ENCODE measurements around the gene TCF4.
"Not testable (repeated sequence)": the region's sequence is repeated elsewhere in the genome, so short reads cannot be mapped to it uniquely, and the experiment has no call there.

The TCF4 gene

GRCh38 chr18:55469134-55469533 lies 118.9 kb downstream of the TCF4 start:
- DNase-seq: not testable (repeated sequence)

DNA sequence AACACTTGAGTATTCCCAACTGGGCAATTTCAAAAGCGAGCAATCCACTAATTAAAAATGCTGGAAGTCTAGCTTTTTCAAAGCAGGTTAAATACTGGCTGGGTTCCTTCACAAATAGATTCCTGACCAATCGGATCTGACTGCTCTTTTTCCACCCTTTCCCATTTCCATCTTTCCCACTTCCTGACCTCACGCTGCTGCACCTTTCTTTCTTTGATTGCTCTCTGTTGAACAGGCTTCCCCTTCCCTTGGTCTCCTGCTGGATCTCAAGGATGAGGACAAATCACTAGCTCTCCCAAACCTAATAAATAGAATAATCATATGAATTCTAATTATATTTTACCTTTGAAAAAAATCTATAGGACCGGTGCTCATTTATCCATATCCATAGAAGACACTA lies 121.2 kb downstream of the TCF4 start:
- no peak for DNase-seq

DNA sequence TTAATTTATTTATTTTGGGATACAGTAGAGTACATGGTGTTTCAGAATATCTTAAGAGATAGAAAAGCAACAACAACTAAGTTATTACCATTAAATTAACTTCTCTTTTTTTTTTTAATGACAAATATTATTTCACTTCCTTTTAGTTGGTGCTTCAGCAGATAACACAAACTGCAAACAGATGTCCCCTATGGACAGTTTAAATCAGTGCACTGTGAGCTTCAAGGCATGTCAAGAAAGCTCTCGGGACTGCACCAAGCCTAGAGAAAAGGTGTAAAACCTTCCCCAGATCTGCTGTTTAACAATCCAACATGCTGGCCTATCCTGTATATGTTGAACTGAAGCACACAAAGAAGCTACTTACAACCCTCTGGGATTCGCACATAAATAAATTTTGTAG lies 122.7 kb downstream of the TCF4 start:
- no peak for DNase-seq

- no peak for DNase-seq
These were observed 123.4 kb downstream of the TCF4 start for GRCh38 chr18:55464581-55464980.

DNA sequence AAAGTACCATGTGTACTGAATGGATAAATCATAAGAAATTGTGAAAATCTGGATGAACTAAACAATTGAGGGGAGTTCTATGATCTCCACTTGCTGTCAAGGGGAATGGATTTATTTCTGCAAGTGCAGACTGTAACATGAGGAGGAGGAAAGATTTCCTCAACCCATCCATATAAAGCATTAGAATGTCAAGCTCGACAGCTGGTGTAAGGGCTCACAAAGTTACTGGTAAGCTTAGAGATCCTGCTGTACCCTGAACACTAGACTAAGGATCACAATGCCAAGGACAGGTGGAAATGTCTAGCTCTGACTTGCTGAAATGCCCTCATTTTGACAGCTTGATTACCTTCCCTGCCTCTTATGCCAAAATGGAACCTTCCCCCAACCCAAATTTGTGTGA lies 125.3 kb downstream of the TCF4 start:
- no peak for DNase-seq

DNA sequence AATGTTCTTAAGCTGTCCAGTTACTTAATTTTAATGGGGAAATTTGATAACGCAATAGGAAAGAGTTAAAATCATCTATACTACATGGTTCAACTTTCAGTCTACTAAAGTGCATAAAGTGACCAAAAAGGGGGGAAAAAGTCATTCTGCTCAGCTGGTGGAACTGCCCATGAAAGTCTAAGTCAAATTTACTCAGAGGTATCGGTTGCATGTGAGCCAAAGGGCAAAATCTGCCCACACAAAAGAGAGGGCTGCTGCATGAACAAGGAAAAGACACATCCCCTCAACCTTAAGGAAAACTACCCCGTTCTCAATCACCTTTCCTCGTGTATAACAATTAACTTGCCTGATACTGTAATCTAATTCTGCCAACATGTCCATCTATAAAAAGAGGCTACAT lies 126.1 kb downstream of the TCF4 start:
- no peak for DNase-seq

GRCh38 chr18:55458456-55459203 lies 129.4 kb downstream of the TCF4 start:
- no peak for DNase-seq

DNA sequence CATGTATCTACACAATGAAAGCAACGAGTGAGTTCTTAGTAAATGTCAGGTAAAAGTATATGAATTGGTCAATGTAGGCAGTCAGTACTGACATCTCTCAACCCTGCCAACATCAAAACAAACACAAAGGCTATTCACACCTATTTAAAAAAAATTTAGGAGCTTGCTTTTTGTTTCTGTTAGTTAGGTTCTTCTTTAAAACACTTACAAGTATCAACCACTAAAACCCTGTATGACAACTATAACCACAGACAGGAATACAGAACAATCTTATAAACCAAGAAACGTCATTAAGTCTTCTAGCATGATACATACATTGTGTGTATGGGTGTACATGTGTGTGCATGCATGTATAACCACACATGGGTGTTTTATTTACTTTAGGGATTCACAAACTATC lies 131.0 kb downstream of the TCF4 start:
- no peak for DNase-seq

DNA sequence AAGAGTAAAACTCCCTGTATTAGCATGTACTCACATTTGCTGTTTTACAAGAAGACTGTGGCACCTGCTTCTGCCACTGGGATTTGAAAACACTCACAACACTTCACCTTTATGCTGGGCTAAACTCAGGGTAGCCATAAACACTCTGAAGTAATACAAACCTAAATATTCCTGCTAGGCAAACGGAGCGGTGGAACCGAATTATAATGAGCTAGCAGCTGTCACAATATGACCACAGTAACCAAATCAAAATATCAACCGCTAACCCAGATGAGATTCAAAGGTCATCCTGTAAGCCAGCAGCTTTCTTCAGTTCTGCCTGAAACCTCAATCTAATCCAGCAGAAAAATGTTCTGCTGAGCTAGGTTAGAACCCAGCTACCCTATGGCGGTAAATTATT lies 132.1 kb downstream of the TCF4 start:
- no peak for DNase-seq

GRCh38 chr18:55453186-55453585 lies 134.8 kb downstream of the TCF4 start:
- DNase-seq: no peak

DNA sequence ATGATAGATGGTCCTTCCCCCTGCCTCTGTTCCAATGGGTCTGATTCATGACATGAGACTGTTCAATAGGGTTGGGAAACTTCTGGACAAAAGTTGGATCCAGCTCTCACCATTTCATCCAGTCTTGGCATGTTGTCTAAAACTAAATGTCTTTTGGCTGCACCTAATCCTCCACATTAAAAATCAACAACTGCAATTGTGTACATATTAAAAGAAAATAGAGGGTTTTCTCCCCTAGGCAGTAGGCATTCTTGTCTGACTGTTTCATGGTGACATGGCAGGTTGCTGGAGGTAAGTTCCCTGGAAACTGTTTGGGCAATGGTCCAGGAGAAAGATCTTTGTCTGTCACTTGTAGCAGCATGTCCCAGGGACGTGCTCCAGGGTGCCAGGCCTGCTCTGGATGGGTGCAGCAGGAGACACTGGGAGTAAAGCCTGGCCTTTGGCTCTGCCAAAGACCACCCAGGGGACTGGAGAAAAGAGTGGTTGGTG lies 135.8 kb downstream of the TCF4 start:
- DNase-seq: peak; percentile 66

DNA sequence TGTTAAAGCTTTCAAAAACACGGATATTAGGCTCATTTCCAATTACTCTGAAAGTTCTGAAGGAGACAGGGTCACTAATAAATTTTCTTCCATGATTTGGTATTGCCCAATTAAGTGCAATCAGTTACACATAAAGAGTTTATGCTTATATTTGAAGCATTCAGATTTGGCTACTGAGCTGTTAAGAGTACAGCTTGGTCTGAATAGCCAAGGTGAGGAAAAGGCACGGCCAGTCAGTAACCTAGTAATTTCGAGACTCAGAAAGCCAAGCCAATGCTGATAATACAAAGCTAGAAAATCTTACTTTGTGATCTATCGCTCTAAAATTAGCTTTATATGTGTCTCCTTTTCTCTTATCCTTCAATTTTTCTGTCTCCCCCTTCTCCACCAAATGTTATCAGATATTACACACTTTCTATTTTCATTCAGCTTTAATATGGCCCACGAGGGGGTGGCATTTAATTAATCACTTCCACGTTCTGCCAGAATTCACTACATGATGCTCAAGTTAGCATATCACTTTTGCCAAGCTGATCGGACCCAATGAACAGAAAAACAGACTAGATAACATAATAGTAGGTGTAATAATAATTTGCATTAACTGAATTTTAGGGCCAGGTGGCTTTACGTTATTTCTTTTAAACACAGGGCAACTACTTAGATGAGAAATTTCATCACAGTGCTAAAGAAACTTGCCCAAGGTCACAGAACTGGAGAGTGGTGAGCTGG lies 138.4 kb downstream of the TCF4 start:
- DNase-seq: no peak

GRCh38 chr18:55448420-55448819 lies 139.6 kb downstream of the TCF4 start:
- DNase-seq: no peak

DNA sequence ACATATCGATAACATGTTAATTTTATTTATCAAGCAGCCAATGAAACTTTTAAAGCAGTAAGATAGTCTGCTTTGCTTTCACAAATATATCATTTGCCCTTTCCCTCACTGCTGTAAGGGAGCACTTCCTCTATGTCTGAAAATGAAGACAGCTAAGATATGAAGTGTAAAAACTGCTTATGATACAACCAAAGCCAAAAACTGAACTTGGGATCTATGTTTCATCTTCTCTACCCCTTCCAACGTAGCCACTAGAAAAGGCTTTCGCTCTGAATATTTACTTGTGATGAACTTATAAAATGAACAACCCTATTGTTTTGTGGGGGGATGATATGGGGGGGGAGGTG lies 140.3 kb downstream of the TCF4 start:
- DNase-seq: no peak

DNA sequence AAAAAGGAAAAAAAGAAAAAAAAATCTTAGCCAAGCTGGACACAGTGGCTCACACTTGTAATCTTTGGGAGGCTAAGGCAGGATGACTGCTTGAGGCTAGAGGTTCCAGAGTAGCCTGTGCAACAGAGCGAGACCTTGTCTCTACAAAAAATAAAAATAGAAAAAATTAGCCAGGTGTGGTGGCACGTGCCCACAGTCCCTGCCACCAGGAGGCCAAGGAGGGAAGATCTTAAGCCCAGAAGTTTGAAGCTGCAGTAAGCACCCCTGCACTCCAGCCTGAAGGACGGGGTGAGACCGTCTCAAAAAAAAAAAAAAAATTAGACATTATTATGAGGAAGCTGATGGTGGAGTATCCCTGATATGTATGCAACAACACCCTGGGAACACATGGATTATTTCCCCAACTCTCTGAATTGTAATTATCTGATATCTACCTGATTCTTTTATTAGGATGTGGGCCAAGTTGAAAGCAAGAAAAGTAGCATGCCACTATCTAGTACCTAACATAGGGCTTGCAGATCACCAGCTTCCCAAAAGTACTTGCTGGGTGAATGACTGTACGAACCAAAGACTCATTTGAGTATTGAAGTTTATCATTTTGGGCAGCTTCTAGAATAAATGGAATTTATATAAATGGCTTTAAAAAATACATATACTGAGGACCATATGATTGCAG lies 140.9 kb downstream of the TCF4 start:
- no peak for DNase-seq

- DNase-seq: no peak
These were observed 143.5 kb downstream of the TCF4 start for GRCh38 chr18:55444536-55444935.

DNA sequence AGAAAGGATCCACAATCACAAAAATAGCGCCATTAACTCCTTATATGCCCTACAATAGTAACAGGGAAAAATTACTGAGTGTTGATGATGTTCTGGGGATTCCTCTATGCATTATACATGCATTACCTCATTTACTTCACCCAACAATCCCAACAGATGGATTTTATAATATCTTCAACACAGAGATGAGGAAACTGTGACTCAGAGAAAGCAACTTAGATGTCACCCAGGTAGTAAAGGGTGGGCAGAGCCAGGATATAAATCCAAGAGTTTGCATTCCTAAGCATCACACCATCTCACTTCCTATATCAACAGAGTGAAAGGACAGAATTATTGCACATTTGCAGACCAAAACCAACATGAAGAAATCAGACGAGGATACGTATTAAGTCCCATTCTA lies 144.2 kb downstream of the TCF4 start:
- no peak for DNase-seq

DNA sequence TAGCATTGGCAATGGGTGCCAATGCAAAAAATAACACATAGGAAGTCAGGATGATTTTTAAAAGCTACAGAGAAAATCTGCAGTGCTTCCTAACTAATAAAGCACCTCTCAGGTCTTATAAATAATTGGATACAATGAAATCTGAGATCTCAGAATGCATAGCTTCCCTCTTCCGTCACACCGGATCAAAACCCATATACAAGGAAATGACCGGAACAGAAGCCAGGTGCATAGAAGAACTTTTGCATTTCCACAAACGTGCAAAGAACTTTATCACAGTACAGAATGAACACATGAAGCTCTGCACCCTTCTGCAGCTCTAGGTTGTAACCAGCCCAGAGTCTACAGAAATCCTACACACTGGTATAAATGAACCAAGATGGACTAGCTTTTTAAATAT lies 145.4 kb downstream of the TCF4 start:
- DNase-seq: no peak

DNA sequence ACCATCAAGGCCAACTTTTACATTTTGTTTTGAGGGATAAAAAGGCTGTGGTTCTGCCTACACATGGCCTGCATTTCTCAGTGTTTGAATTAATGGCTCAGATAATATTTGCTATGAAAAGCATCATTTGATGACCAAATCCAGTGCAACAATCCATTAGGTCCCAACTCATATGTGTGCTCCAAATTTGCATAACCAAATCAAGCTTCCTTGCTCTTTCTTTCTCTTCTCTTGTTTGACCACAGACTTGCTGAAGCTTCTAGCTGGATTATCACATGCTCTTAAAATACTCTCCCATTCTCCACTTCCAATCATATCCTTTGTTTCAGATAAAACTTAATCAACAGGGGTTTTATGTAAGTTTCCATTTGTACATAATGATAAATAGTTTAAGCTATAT lies 147.0 kb downstream of the TCF4 start:
- DNase-seq: no peak

- no peak for DNase-seq
These were observed 148.9 kb downstream of the TCF4 start for GRCh38 chr18:55439056-55439455.

DNA sequence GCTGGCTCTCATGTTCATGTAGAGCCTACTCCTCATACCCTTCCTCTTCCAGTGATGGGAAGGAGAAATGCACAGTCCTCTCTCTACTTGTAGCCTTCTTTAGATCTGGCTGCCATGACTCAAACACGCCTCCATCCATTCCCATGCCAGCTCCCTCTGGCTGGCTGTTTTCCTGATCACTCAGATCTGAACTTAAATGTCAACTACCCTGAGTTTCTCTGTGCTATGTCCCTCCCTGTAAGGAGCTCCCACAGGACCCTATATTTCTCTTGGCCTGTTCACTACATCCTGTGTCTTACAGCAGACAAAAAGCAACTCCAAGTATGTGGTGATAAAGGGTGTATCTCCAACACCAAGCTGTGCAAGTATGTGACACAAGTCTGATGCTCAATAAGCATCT lies 152.4 kb downstream of the TCF4 start:
- DNase-seq: no peak

DNA sequence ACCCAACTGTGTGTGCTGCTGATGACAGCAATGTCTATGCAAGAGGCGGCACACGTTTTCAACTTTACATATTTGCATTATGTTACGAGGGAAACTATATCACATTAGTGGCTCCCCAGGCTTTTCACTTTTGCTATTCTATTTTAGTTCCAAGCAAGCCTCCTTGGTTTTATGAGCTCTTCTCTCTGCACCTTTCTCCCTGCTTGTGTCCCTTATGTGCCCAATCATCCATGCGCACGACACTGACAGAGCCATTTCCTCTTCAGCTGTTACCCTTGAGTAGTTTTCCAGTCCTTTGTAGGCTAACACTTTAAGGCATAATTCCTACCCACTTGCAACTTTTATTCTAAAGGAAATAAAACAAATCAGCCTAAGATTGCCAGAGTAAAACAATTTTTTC lies 154.3 kb downstream of the TCF4 start:
- DNase-seq: no peak

- no peak for DNase-seq
These were observed 154.9 kb downstream of the TCF4 start for GRCh38 chr18:55433140-55433539.
